ENCODE data around the gene EP400.
"Not testable (repeated sequence)": the region's sequence is repeated elsewhere in the genome, so short reads cannot be mapped to it uniquely, and the experiment has no call there.

EP400 gene

DNA sequence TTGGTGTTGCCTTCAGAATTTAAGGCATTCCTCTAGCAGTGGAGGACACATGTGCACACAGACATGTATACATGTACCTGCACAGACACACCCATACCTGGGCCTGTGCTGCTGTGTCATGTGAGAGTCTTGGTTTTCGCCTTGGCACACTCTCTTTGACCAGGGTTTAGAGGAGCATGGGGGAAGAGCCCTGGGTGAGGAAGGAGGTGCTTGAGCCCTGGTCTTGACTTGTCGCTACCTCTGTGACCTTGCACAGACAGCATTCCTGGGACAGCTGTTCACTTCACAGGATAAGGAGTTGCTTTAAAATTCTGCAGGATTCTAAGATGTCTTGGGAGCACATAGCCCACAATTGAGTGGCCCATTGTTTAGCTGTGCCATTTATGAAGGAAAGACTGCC, 99.7 kb downstream of the EP400 start:
- Histone ChIP-seq H3K4me3 (ENCODE audit: low read length) (no peak overlapping the region), H3K4me1 (ENCODE audit: low read length) (no peaks in the 10 kb centered on the region; the same call in 1 of the 2 replicates), H3K27me3 (ENCODE audit: low read depth, low read length) (no peaks in the 10 kb centered on the region), H2AFZ (ENCODE audit: low read depth, low read length) (no peak overlapping the region), H3K36me3 (replicated peaks; ENCODE audit: low read depth, low read length) (peaks cover 49% of the 10 kb centered on the region), H4K20me1 (ENCODE audit: insufficient read depth, low read length) (peaks cover 3% of the 10 kb centered on the region; the same call in 1 of the 2 replicates), H3K9ac (ENCODE audit: low read length) (no peak overlapping the region), H3K9me3 (ENCODE audit: insufficient read depth, low read length) (no peaks in the 10 kb centered on the region), H3K79me2 (ENCODE audit: low read length) (no peaks in the 10 kb centered on the region), H3K27ac (ENCODE audit: low read length) (no peak overlapping the region), H3K4me2 (ENCODE audit: low read length) (no peak overlapping the region)
- no peak for TF ChIP-seq EZH2phosphoT487 (IDR thresholded peaks at IDR 0.05; ENCODE audit: low read depth)
- TF ChIP-seq, protein P1, sequence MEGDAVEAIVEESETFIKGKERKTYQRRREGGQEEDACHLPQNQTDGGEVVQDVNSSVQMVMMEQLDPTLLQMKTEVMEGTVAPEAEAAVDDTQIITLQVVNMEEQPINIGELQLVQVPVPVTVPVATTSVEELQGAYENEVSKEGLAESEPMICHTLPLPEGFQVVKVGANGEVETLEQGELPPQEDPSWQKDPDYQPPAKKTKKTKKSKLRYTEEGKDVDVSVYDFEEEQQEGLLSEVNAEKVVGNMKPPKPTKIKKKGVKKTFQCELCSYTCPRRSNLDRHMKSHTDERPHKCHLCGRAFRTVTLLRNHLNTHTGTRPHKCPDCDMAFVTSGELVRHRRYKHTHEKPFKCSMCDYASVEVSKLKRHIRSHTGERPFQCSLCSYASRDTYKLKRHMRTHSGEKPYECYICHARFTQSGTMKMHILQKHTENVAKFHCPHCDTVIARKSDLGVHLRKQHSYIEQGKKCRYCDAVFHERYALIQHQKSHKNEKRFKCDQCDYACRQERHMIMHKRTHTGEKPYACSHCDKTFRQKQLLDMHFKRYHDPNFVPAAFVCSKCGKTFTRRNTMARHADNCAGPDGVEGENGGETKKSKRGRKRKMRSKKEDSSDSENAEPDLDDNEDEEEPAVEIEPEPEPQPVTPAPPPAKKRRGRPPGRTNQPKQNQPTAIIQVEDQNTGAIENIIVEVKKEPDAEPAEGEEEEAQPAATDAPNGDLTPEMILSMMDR (IDR thresholded peaks at IDR 0.05; ENCODE audit: low read depth, low read length), result no peak

DNA sequence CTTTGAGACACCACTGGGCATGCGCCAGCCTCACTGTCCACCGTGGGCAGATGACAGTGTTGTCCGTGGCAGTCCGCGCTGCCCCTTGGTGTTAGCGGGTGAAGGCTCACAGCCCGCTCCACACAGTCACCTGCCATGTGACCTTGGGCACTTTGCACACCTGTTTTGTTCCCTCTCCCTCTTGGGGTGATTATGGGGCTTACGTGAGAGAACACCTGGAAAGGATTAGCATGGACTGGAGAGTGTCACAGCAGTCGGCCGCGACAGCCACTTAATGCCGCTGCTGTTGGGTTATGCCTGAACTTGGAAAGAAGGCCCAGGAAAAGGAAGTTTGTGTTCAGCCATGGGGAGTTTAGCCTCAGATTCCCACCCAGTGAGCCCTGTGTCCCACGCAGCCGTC, 100.1 kb downstream of the EP400 start:
- Histone ChIP-seq H3K27ac (ENCODE audit: low read length) (no peak overlapping the region), H3K27me3 (ENCODE audit: low read depth, low read length) (no peaks in the 10 kb centered on the region), H3K4me1 (ENCODE audit: low read length) (no peaks in the 10 kb centered on the region; the same call in 1 of the 2 replicates), H3K36me3 (replicated peaks; ENCODE audit: low read depth, low read length) (peaks cover 48% of the 10 kb centered on the region), H3K9ac (ENCODE audit: low read length) (no peak overlapping the region), H2AFZ (ENCODE audit: low read depth, low read length) (no peak overlapping the region), H4K20me1 (ENCODE audit: insufficient read depth, low read length) (peaks cover 4% of the 10 kb centered on the region; the same call in 1 of the 2 replicates), H3K79me2 (ENCODE audit: low read length) (no peaks in the 10 kb centered on the region), H3K4me2 (ENCODE audit: low read length) (no peak overlapping the region), H3K9me3 (ENCODE audit: insufficient read depth, low read length) (no peaks in the 10 kb centered on the region), H3K4me3 (ENCODE audit: low read length) (no peak overlapping the region)
- TF ChIP-seq EZH2phosphoT487 (IDR thresholded peaks at IDR 0.05; ENCODE audit: low read depth), result no peak
- TF ChIP-seq, protein P1 (IDR thresholded peaks at IDR 0.05; ENCODE audit: low read depth, low read length), result no peak

DNA sequence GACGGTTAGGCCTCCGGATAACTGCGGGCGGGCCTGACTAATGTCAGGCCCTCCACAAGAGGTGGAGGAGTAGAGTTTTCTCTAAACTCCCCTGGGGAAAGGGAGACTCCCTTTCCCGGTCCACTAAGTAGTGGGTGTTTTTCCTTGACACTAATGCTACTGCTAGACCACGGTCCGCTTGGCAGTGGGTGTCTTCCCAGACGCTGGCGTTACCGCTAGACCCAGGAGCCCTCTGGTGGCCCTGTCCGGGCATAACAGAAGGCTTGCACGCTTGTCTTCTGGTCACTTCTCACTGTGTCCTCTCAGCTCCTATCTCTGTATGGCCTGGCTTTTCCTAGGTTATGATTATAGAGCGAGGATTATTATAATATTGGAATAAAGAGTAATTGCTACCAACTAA, 102.0 kb downstream of the EP400 start:
- not testable (repeated sequence) for H3K27me3 ChIP-seq (ENCODE audit: low read depth, low read length); H3K9me3 ChIP-seq (ENCODE audit: insufficient read depth, low read length); H3K79me2 ChIP-seq (ENCODE audit: low read length); H3K4me2 ChIP-seq (ENCODE audit: low read length); H3K4me3 ChIP-seq (ENCODE audit: low read length); H2AFZ ChIP-seq (ENCODE audit: low read depth, low read length); H3K27ac ChIP-seq (ENCODE audit: low read length); H3K9ac ChIP-seq (ENCODE audit: low read length)
- H3K4me1 ChIP-seq (ENCODE audit: low read length), result peaks cover 10% of the 10 kb centered on the region
- peaks cover 46% of the 10 kb centered on the region for H3K36me3 ChIP-seq (replicated peaks; ENCODE audit: low read depth, low read length)
- TF ChIP-seq, protein P1 (IDR thresholded peaks at IDR 0.05; ENCODE audit: low read depth, low read length), result peak; percentile 33
- H4K20me1 ChIP-seq (ENCODE audit: insufficient read depth, low read length), result peaks cover 14% of the 10 kb centered on the region

DNA sequence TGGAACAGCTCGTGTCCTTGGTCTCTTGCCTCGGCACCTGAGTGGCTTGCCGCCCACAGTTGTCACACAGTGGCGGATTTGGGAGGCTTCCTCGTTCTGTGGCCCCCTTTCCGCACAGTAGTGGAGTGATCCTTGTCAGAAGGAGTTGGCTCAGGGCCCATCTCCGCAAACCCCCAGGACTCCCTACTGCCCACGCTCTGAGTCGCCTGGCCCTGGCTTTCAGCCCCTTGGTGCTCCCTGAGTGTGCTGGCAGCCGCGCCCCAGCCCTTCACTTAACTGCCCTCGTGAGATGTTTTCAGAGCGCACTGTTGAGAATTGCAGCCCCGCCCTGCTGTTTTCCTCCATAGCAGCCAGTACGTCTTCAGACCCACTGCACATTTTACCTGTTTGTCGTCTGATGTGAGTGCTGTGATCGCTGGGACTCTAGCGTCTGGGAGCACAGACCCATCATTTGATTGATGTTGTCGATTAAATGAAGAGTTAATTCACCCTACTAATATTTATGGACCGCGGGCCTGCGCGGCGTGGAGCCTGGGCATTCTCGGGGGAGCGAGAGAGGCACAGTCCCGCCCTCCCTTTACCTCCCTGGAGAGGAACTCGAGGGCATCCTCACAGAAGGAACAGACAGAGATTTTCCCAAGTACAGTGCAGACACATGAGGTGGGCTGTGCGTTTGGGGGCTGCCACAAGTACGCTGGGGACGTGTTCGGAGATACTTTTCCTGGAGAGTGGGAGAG, 102.6 kb downstream of the EP400 start:
- Histone ChIP-seq H3K9me3 (ENCODE audit: insufficient read depth, low read length) (no peaks in the 10 kb centered on the region), H3K79me2 (ENCODE audit: low read length) (no peaks in the 10 kb centered on the region), H3K4me1 (ENCODE audit: low read length) (peaks cover 17% of the 10 kb centered on the region), H3K4me3 (ENCODE audit: low read length) (no peak overlapping the region), H3K9ac (ENCODE audit: low read length) (no peak overlapping the region), H2AFZ (ENCODE audit: low read depth, low read length) (no peak overlapping the region), H3K27me3 (ENCODE audit: low read depth, low read length) (no peaks in the 10 kb centered on the region), H3K36me3 (replicated peaks; ENCODE audit: low read depth, low read length) (peaks cover 45% of the 10 kb centered on the region), H3K27ac (ENCODE audit: low read length) (no peak overlapping the region), H3K4me2 (ENCODE audit: low read length) (no peak overlapping the region), H4K20me1 (ENCODE audit: insufficient read depth, low read length) (peaks cover 21% of the 10 kb centered on the region)
- no peak for TF ChIP-seq EZH2phosphoT487 (IDR thresholded peaks at IDR 0.05; ENCODE audit: low read depth)
- TF ChIP-seq, protein P1 (IDR thresholded peaks at IDR 0.05; ENCODE audit: low read depth, low read length), result no peak

Measured in OCI-LY3 (cell line).